ENCODE measurements around the gene NUMA1. TPM values are rescaled to one million over a fixed set of nuclear protein-coding genes. Genes with fewer than 3 reads are reported as not detected.

The NUMA1 gene
- total and polyA plus RNA-seq, 9 of the 15 experiments (the other 6 are each of a cell fraction or from before 2014, with no cell fraction given): 4.1 to 104 (median 51.2) TPM

- TF ChIP-seq FOXP1 (CRISPR knock-in tag; IDR thresholded peaks at IDR 0.05) (0 out of 2 replicates have a peak, but pooled peaks have one; percentile 28), MGA (IDR thresholded peaks at IDR 0.05) (no peak), PKNOX1 (IDR thresholded peaks at IDR 0.05) (peak; percentile 86), ZNF197 (CRISPR knock-in tag; IDR thresholded peaks at IDR 0.05; ENCODE audit: low read depth) (no peak), MAZ (CRISPR knock-in tag; conservative IDR thresholded peaks at IDR 0.05 in 1 of 2, IDR thresholded peaks at IDR 0.05 in 1 of 2) (peak; percentile 74 to 77), SMARCE1 (IDR thresholded peaks at IDR 0.05) (peak; percentile 19; the same call in 1 of the 2 replicates), GATAD2B (IDR thresholded peaks at IDR 0.05; ENCODE audit: borderline replicate concordance) (no peak), ZNF592 (IDR thresholded peaks at IDR 0.05) (0 out of 2 replicates have a peak, but pooled peaks have one; percentile 8), ZBTB17 (CRISPR knock-in tag; IDR thresholded peaks at IDR 0.05) (0 out of 2 replicates have a peak, but pooled peaks have one; percentile 48)
Observed at GRCh38 chr11:72080326-72081183, at the start of gene NUMA1, which contains the start of gene LRRC51 (continued).

Measured in K562 (cell line).